Measurements from ENCODE around the gene PFDN4. TPM values are rescaled to one million over a fixed set of nuclear protein-coding genes. Genes with fewer than 3 reads are reported as not detected.
A peak's percentile ranks its signal among the peaks of the same experiment; 100 is the strongest.

PFDN4 gene
- total RNA-seq, 1 donor from 2014 or later, result 143 TPM

DNA sequence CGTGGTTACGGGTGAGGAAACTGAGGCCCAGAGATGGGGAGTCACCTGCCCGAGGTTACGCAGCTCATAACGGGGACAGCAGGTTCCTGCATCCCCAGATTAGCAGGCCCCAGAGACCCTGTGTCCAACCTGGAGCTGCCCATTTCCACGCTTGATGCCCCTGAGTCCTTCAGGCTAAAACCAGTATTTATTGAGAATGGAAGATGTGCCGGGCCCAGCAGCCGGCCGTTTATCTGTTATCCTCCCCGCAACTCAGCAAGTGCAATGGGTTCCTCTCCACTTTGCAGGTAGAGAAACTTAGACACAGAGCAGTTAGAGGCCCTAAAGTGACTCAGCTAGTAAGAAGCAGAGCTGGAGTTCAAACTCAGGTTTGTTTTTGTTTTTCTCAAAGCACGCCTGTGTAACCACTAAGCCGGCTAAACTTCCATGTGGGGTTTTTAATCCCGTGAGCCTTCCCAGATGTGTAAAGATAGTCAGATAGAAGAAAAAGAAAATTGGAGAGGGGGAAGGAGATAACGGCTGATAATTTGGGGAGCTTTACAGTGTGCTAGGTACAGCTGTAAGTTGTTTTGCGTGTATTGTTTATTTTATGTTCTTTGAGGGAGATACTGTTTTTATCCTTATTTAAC lies 775 bp downstream of the PFDN4 start:
- H3K36me3 ChIP-seq (ENCODE audit: control insufficient read depth, insufficient read depth, low read length), result no peaks in the 10 kb centered on the region
- no peaks in the 10 kb centered on the region for H3K27me3 ChIP-seq (ENCODE audit: control insufficient read depth, insufficient read depth, low read length)
- no peak for DNase-seq (ENCODE audit: low read depth)
- H3K4me3 ChIP-seq (ENCODE audit: low read depth, low read length), result peak overlapping the region; percentile 94
- TF ChIP-seq, protein P1, sequence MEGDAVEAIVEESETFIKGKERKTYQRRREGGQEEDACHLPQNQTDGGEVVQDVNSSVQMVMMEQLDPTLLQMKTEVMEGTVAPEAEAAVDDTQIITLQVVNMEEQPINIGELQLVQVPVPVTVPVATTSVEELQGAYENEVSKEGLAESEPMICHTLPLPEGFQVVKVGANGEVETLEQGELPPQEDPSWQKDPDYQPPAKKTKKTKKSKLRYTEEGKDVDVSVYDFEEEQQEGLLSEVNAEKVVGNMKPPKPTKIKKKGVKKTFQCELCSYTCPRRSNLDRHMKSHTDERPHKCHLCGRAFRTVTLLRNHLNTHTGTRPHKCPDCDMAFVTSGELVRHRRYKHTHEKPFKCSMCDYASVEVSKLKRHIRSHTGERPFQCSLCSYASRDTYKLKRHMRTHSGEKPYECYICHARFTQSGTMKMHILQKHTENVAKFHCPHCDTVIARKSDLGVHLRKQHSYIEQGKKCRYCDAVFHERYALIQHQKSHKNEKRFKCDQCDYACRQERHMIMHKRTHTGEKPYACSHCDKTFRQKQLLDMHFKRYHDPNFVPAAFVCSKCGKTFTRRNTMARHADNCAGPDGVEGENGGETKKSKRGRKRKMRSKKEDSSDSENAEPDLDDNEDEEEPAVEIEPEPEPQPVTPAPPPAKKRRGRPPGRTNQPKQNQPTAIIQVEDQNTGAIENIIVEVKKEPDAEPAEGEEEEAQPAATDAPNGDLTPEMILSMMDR (IDR thresholded peaks at IDR 0.05; ENCODE audit: insufficient read depth, low read length, poor library complexity, severe bottlenecking), result no peak

DNA sequence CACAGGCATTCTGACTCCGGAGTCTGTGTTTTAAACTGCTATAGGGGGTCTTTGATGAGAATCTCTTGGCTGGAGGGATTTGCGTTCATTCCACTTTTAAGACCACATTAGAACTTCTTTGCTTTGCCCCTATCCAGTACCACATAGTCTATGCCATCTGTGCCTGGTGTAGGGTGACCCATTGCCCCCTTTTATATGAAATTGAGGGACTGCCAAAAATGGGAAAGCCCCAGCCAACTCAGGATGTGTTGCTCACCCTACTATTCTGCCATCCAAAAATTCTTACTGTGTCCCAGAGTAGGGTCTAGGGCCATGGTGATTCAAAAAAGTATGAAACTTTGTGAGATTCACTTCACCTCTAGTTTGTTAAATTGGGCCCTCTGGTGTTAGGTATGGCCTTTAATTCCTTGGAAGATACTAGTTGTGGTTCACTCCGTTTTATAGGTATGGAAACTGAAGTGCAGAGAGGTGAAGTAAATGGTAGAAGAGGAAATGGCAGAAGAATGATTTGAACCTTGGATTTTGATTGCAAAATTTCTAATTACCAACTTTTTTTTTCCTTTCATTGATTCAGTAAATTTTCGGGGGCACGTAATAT lies 1.4 kb downstream of the PFDN4 start:
- peak overlapping the region; percentile 94 for H3K4me3 ChIP-seq (ENCODE audit: low read depth, low read length)
- H3K36me3 ChIP-seq (ENCODE audit: control insufficient read depth, insufficient read depth, low read length), result no peaks in the 10 kb centered on the region
- no peak for DNase-seq (ENCODE audit: low read depth)
- TF ChIP-seq, protein P1 (IDR thresholded peaks at IDR 0.05; ENCODE audit: insufficient read depth, low read length, poor library complexity, severe bottlenecking), result peak; percentile 3
- H3K27me3 ChIP-seq (ENCODE audit: control insufficient read depth, insufficient read depth, low read length), result no peaks in the 10 kb centered on the region

DNA sequence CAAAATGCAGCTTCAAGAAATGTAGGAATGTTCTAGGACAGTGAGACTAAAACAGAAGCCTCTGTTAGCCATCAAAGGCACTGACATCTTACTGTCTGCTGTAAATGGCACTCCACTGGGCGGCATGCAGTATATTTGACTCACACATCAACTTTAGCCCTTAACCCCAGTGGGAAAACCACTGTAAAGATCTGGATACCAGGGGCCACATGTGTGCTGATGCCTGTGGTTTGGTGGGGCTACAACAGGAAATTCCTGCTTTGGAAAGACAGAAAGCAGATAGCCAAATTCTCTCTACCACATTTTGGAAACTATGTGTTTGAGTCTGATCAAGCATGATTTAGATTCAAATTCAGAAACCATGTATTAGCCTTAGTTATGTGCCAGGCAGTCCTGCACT lies 4.3 kb downstream of the PFDN4 start:
- DNase-seq (ENCODE audit: low read depth), result no peak
- TF ChIP-seq, protein P1 (IDR thresholded peaks at IDR 0.05; ENCODE audit: insufficient read depth, low read length, poor library complexity, severe bottlenecking), result no peak
- Histone ChIP-seq H3K27me3 (ENCODE audit: control insufficient read depth, insufficient read depth, low read length) (no peaks in the 10 kb centered on the region), H3K36me3 (ENCODE audit: control insufficient read depth, insufficient read depth, low read length) (no peaks in the 10 kb centered on the region), H3K4me3 (ENCODE audit: low read depth, low read length) (no peak overlapping the region)

- TF ChIP-seq, protein P1 (IDR thresholded peaks at IDR 0.05; ENCODE audit: insufficient read depth, low read length, poor library complexity, severe bottlenecking), result no peak
- no peak for DNase-seq (ENCODE audit: low read depth)
- Histone ChIP-seq H3K36me3 (ENCODE audit: control insufficient read depth, insufficient read depth, low read length) (no peaks in the 10 kb centered on the region), H3K27me3 (ENCODE audit: control insufficient read depth, insufficient read depth, low read length) (no peaks in the 10 kb centered on the region), H3K4me3 (ENCODE audit: low read depth, low read length) (no peak overlapping the region)
These were observed 5.0 kb downstream of the PFDN4 start for GRCh38 chr20:54212871-54213270.

- no peak for DNase-seq (ENCODE audit: low read depth)
- TF ChIP-seq, protein P1 (IDR thresholded peaks at IDR 0.05; ENCODE audit: insufficient read depth, low read length, poor library complexity, severe bottlenecking), result no peak
- Histone ChIP-seq H3K27me3 (ENCODE audit: control insufficient read depth, insufficient read depth, low read length) (no peaks in the 10 kb centered on the region), H3K4me3 (ENCODE audit: low read depth, low read length) (no peak overlapping the region), H3K36me3 (ENCODE audit: control insufficient read depth, insufficient read depth, low read length) (no peaks in the 10 kb centered on the region)
These were observed 6.7 kb downstream of the PFDN4 start for GRCh38 chr20:54214566-54214965.

Data from kidney epithelial cell (primary cell).